Chondrocyte (in vitro differentiated cells): ENCODE measurements around the gene KLF9. TPM values are rescaled to one million over a fixed set of nuclear protein-coding genes. Genes with fewer than 3 reads are reported as not detected.
A peak's percentile ranks its signal among the peaks of the same experiment; 100 is the strongest.

Experiments
- DNase-seq: peaks from one replicate; pipeline ENCODE4 v3.0.0; 2021; ENCODE audit warnings: mixed read lengths, low spot score
- H3K27ac Mint-ChIP-seq: one replicate; pipeline ENCODE4 v1.8.0; 2021; ENCODE audit warnings: mild to moderate bottlenecking, moderate library complexity, mixed read lengths; ENCODE audit not compliant: unreplicated experiment
- H3K27me3 Mint-ChIP-seq: 2 replicates; pipeline ENCODE4 v1.8.0; 2021; ENCODE audit warnings: low read depth, mixed read lengths
- H3K36me3 Mint-ChIP-seq: 2 replicates; pipeline ENCODE4 v1.8.0; 2021; ENCODE audit warnings: low read depth, mixed read lengths
- H3K4me1 Mint-ChIP-seq: 2 replicates; pipeline ENCODE4 v1.8.0; 2021; ENCODE audit warnings: low read depth, mild to moderate bottlenecking, mixed read lengths
- H3K4me3 Mint-ChIP-seq: one replicate; pipeline ENCODE4 v1.8.0; 2021; ENCODE audit warnings: mild to moderate bottlenecking, moderate library complexity, mixed read lengths; ENCODE audit not compliant: unreplicated experiment
- H3K9me3 Mint-ChIP-seq: 2 replicates; pipeline ENCODE4 v1.8.0; 2021; ENCODE audit warnings: low read depth, mixed read lengths
- total RNA-seq: library from RNA; stranded (reverse); gene quantifications from 3 replicates; pipeline ENCODE4 v1.2.1, GENCODE V29; 2021
- TF ChIP-seq, protein P1 (sequence below): fragments of 200-600 bp; sonication (generic); IDR thresholded peaks from 2 replicates; pipeline ENCODE4 v1.5.0; 2021; ENCODE audit warnings: antibody characterized with exemption, mild to moderate bottlenecking, moderate library complexity

The KLF9 gene
- total RNA-seq, 1 donor from 2014 or later = 31.0 TPM

GRCh38 chr9:70422371-70423043 lies 8.1 kb upstream of the KLF9 start:
- TF ChIP-seq, protein P1, sequence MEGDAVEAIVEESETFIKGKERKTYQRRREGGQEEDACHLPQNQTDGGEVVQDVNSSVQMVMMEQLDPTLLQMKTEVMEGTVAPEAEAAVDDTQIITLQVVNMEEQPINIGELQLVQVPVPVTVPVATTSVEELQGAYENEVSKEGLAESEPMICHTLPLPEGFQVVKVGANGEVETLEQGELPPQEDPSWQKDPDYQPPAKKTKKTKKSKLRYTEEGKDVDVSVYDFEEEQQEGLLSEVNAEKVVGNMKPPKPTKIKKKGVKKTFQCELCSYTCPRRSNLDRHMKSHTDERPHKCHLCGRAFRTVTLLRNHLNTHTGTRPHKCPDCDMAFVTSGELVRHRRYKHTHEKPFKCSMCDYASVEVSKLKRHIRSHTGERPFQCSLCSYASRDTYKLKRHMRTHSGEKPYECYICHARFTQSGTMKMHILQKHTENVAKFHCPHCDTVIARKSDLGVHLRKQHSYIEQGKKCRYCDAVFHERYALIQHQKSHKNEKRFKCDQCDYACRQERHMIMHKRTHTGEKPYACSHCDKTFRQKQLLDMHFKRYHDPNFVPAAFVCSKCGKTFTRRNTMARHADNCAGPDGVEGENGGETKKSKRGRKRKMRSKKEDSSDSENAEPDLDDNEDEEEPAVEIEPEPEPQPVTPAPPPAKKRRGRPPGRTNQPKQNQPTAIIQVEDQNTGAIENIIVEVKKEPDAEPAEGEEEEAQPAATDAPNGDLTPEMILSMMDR = no peak
- Mint-ChIP-seq H3K27ac (peak overlapping the region; percentile 100), H3K4me1 (peaks cover 40% of the 10 kb centered on the region), H3K27me3 (no peaks in the 10 kb centered on the region), H3K36me3 (no peaks in the 10 kb centered on the region), H3K9me3 (no peaks in the 10 kb centered on the region), H3K4me3 (no peak overlapping the region)
- no peak for DNase-seq

DNA sequence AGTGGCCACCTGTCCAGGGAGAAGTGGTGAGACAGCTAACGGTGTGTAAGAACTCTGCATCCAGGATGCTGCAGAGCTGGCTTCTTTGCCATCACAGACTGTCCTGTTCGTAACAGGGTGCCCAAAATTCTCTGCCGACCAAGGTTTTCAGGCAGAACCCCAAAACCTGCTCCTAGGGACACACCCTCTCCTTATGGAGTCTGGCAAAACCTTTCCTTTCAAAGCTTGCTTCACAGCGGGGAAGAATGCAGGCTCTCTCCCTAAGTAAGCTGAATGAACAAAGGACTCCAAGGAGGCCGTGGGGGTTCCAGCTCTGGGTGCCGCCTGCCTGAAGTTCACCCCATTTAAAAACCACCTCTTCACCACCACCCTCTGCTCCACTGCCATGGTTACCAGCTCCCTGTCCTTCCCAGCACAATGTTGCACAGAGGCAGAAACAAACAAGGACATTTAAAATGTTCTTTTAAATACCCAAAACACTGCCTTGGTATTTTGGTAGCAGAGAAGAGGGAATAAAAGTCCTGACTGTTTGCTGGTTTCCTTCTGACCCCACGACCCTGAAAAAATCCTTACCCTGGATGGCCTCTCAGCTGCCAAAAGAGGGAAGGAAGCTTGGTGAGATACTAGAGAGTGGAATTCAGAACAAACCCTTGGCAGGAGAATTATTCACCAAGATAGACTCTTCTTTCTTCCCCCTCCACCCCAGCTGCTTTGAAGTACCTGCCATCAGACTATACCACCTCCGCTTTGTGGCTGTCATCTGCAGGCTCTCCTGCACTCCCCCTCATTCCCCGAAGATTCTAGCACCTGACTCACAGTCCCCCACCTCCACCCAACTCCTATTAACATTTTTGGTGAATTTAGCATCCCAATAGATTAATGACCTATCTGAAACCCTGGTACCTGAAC lies 7.1 kb upstream of the KLF9 start:
- peak overlapping the region; percentile 93 for H3K4me3 Mint-ChIP-seq
- no peaks in the 10 kb centered on the region for H3K36me3 Mint-ChIP-seq
- peaks cover 42% of the 10 kb centered on the region for H3K4me1 Mint-ChIP-seq
- H3K27me3 Mint-ChIP-seq = no peaks in the 10 kb centered on the region
- peak overlapping the region; percentile 100 for H3K27ac Mint-ChIP-seq
- H3K9me3 Mint-ChIP-seq = no peaks in the 10 kb centered on the region
- no peak for DNase-seq
- TF ChIP-seq, protein P1 = no peak

- no peaks in the 10 kb centered on the region for H3K36me3 Mint-ChIP-seq
- peak overlapping the region; percentile 100 for H3K27ac Mint-ChIP-seq
- no peaks in the 10 kb centered on the region for H3K27me3 Mint-ChIP-seq
- peak overlapping the region; percentile 93 for H3K4me3 Mint-ChIP-seq
- H3K9me3 Mint-ChIP-seq = no peaks in the 10 kb centered on the region
- no peak for DNase-seq
- TF ChIP-seq, protein P1 = no peak
- peaks cover 45% of the 10 kb centered on the region for H3K4me1 Mint-ChIP-seq
Observed at GRCh38 chr9:70420441-70421271, 6.2 kb upstream of the KLF9 start.

DNA sequence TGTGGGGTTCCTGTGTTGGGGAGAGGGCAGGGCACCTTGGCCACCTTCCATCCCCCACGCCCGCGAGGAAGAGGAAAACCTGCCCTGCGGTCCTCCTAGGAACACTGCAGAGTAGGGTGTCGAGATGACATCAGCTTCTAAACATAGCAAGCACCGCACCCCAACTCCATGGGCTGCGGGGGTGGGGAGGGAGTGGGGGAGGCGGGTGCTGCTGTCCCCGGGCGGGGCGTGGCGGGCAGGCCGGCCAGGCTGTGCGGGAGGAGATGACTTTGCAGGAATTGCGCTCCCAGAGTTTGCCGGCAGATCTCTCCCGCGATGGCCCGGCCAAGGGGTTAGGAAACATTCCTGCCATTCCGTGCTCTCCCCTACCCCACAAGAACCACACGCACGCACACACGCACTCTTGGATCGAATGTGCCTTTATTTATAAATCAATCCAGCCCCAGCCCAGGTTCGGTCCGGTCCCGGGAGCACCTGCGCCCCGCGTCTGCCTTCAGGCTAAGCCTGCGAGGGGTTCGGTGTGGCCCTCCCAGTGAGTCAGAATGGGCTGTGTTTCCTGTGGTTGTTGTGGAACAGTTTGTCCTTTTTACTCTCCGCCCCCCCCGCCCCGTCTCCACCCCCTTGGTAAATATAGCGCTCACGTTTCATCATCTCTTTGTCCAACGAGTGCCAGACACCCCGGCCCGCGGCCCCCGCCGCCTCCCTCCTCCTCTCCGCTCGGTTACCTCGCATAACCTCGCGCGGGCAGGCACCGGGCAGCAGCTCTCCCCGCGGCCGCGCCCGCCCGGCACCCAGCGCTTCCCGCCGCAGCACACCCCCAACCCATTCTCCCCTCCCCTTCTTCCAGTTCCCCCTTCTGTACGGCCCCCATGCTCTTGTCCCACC lies 5.3 kb upstream of the KLF9 start:
- no peaks in the 10 kb centered on the region for H3K36me3 Mint-ChIP-seq
- TF ChIP-seq, protein P1 = peak; percentile 62
- H3K4me3 Mint-ChIP-seq = peak overlapping the region; percentile 93
- H3K4me1 Mint-ChIP-seq = peaks cover 50% of the 10 kb centered on the region
- H3K27me3 Mint-ChIP-seq = no peaks in the 10 kb centered on the region
- no peaks in the 10 kb centered on the region for H3K9me3 Mint-ChIP-seq
- peak overlapping the region; percentile 100 for H3K27ac Mint-ChIP-seq
- peak; percentile 98 for DNase-seq
